Measurements from ENCODE around the gene STX7.

The STX7 gene

DNA sequence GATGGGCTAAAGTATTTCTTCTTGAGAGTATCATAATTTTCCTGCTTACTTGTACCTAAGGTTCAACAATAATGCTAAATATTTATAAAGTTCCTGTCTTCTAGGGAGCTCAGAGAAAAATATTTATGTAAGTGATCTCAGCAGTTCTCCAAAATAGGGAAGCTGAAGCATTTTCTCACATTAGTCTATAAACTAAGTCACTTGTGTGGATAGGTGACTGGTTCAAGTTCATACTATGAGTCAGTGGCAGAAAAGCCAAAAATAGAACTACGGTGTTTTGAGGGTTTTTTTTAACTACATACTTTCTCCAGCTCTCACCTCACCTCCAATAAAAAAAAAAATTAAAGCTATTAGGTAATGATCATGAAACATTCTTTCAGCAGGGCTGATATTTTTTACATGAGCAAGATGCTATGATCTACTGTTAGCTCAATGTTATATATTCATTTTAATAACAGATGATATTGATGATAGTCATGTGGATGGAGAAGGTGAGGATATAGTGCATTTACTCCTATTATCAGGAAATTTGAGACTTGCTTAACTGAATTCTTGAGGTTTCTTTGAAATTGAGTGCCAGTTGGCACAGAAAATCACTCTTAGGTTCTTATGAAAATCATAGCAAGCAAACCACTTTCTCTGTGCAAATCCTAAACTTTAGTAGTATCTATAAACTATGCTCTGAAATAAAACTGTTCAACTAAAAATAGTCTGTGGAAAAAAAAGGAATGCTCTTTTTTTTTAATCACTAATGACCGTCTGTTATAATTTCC, 107.6 kb downstream of the STX7 start (continued):
- TF ChIP-seq, protein P1, sequence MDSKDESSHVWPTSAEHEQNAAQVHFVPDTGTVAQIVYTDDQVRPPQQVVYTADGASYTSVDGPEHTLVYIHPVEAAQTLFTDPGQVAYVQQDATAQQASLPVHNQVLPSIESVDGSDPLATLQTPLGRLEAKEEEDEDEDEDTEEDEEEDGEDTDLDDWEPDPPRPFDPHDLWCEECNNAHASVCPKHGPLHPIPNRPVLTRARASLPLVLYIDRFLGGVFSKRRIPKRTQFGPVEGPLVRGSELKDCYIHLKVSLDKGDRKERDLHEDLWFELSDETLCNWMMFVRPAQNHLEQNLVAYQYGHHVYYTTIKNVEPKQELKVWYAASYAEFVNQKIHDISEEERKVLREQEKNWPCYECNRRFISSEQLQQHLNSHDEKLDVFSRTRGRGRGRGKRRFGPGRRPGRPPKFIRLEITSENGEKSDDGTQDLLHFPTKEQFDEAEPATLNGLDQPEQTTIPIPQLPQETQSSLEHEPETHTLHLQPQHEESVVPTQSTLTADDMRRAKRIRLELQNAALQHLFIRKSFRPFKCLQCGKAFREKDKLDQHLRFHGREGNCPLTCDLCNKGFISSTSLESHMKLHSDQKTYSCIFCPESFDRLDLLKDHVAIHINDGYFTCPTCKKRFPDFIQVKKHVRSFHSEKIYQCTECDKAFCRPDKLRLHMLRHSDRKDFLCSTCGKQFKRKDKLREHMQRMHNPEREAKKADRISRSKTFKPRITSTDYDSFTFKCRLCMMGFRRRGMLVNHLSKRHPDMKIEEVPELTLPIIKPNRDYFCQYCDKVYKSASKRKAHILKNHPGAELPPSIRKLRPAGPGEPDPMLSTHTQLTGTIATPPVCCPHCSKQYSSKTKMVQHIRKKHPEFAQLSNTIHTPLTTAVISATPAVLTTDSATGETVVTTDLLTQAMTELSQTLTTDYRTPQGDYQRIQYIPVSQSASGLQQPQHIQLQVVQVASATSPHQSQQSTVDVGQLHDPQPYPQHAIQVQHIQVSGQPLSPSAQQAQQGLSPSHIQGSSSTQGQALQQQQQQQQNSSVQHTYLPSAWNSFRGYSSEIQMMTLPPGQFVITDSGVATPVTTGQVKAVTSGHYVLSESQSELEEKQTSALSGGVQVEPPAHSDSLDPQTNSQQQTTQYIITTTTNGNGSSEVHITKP (tag by site-specific recombination; IDR thresholded peaks at IDR 0.05) = no peak
- peak; percentile 64; the same call in 1 of the 2 replicates for TF ChIP-seq ZNF660 (tag by site-specific recombination; IDR thresholded peaks at IDR 0.05)
- no peak for TF ChIP-seq ZNF621 (tag by site-specific recombination; IDR thresholded peaks at IDR 0.05)
- TF ChIP-seq GLI2 (tag by site-specific recombination; IDR thresholded peaks at IDR 0.05; ENCODE audit: borderline replicate concordance, low read depth) = no peak
- peak; percentile 25; the same call in 1 of the 2 replicates for TF ChIP-seq PRDM6 (tag by site-specific recombination; IDR thresholded peaks at IDR 0.05)
- no peak for TF ChIP-seq ZNF248 (tag by site-specific recombination; IDR thresholded peaks at IDR 0.05)
- TF ChIP-seq ZNF544 (tag by site-specific recombination; IDR thresholded peaks at IDR 0.05) = no peak
- no peak for TF ChIP-seq ZNF555 (tag by site-specific recombination; conservative IDR thresholded peaks at IDR 0.05)
- no peak for TF ChIP-seq ZFP69B (tag by site-specific recombination; IDR thresholded peaks at IDR 0.05)
- no peak for TF ChIP-seq ZNF157 (tag by site-specific recombination; IDR thresholded peaks at IDR 0.05)
- TF ChIP-seq ZNF830 (tag by site-specific recombination; IDR thresholded peaks at IDR 0.05; ENCODE audit: low read depth) = no peak

DNA sequence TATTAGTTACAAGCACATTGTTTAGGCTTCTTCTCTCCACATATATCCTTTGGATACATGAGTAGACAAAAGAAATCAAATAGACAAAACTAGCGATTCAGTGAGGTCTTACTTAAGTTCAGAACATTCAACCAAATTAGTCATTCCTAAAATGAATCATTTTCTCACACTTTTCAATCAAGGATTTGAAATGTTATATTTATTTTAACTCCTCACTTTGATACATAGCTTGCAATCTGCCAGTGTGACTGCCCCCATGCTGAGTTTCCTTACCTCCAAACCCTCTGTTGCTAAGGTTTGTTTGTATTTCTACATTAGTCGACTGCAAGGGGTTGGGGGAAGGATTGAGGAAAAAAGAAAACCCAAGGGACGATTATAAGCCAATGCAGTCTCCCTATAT, 108.2 kb downstream of the STX7 start:
- Histone ChIP-seq H3K4me3 (ENCODE audit: low read depth, low read length) (no peak overlapping the region), H3K27ac (ENCODE audit: extremely low read depth, low read depth, low read length) (no peak overlapping the region), H3K9me3 (ENCODE audit: control insufficient read depth, insufficient read depth, low read depth, low read length) (no peaks in the 10 kb centered on the region), H3K36me3 (ENCODE audit: control insufficient read depth in 2 of 2, insufficient read depth in 1 of 2, low read length in 2 of 2) (no peaks in the 10 kb centered on the region), H3K4me1 (ENCODE audit: control insufficient read depth, insufficient read depth, low read length) (peaks cover 22% of the 10 kb centered on the region)
- TF ChIP-seq ZBTB17 (tag by site-specific recombination; IDR thresholded peaks at IDR 0.05) (peak; percentile 69; the same call in 1 of the 2 replicates), EGR2 (tag by site-specific recombination; IDR thresholded peaks at IDR 0.05; ENCODE audit: low read depth) (no peak), ZNF473 (tag by site-specific recombination; IDR thresholded peaks at IDR 0.05) (no peak), ZFP37 (tag by site-specific recombination; IDR thresholded peaks at IDR 0.05) (no peak), ZNF433 (tag by site-specific recombination; IDR thresholded peaks at IDR 0.05; ENCODE audit: low read depth) (no peak)
- TF ChIP-seq, protein P2, sequence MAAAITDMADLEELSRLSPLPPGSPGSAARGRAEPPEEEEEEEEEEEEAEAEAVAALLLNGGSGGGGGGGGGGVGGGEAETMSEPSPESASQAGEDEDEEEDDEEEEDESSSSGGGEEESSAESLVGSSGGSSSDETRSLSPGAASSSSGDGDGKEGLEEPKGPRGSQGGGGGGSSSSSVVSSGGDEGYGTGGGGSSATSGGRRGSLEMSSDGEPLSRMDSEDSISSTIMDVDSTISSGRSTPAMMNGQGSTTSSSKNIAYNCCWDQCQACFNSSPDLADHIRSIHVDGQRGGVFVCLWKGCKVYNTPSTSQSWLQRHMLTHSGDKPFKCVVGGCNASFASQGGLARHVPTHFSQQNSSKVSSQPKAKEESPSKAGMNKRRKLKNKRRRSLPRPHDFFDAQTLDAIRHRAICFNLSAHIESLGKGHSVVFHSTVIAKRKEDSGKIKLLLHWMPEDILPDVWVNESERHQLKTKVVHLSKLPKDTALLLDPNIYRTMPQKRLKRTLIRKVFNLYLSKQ (tag by site-specific recombination; IDR thresholded peaks at IDR 0.05; ENCODE audit: borderline replicate concordance) = no peak
- POLR2A ChIA-PET = no interaction called here
- CTCF ChIA-PET = interaction anchor here (0.5 to 2.8 kb wide), 10 partner anchors 73 to 993 kb away, joined by 3 to 17 read pairs (median 3); partner anchors contain the start of gene SLC18B1
